Measurements from ENCODE around the gene PPFIA2. TPM values are rescaled to one million over a fixed set of nuclear protein-coding genes. Genes with fewer than 3 reads are reported as not detected.

The PPFIA2 gene
- polyA plus RNA-seq, 12 donors: 1.3 to 3.0 (median 2.2) TPM; not detected in 2

GRCh38 chr12:81274637-81275529, 484.3 kb downstream of the PPFIA2 start:
- no peak for DNase-seq

- DNase-seq: no peak
Measured at GRCh38 chr12:81270385-81270784, 488.8 kb downstream of the PPFIA2 start.

GRCh38 chr12:81263072-81263471, 496.1 kb downstream of the PPFIA2 start:
- DNase-seq: no peak

- DNase-seq: no peak
Measured at GRCh38 chr12:81261508-81262207, 497.5 kb downstream of the PPFIA2 start.

GRCh38 chr12:81259360-81259759, 499.8 kb downstream of the PPFIA2 start:
- DNase-seq: no peak

- DNase-seq: peak; percentile 51
Measured at GRCh38 chr12:81257947-81258551, 501.1 kb downstream of the PPFIA2 start.

- DNase-seq: no peak
Measured at GRCh38 chr12:81255947-81256346, 503.2 kb downstream of the PPFIA2 start.

- no peak for DNase-seq
Measured at GRCh38 chr12:81255456-81255855, 503.7 kb downstream of the PPFIA2 start.

- DNase-seq: no peak
Measured at GRCh38 chr12:81253360-81253759, 505.8 kb downstream of the PPFIA2 start.

- no peak for DNase-seq
Measured at GRCh38 chr12:81252228-81252627, 506.9 kb downstream of the PPFIA2 start.

- DNase-seq: no peak
Measured at GRCh38 chr12:81249976-81250375, 509.2 kb downstream of the PPFIA2 start.

GRCh38 chr12:81245907-81246570, 513.1 kb downstream of the PPFIA2 start:
- no peak for DNase-seq

GRCh38 chr12:81245458-81245857, 513.7 kb downstream of the PPFIA2 start:
- DNase-seq: no peak

- no peak for DNase-seq
Measured at GRCh38 chr12:81231574-81232368, 527.4 kb downstream of the PPFIA2 start.

GRCh38 chr12:81229759-81230158, 529.4 kb downstream of the PPFIA2 start:
- DNase-seq: no peak

GRCh38 chr12:81224626-81225025, 534.5 kb downstream of the PPFIA2 start:
- no peak for DNase-seq

- DNase-seq: no peak
Measured at GRCh38 chr12:81222846-81223592, 536.1 kb downstream of the PPFIA2 start.

- no peak for DNase-seq
Measured at GRCh38 chr12:81221681-81222080, 537.5 kb downstream of the PPFIA2 start.

- DNase-seq: no peak
Measured at GRCh38 chr12:81216739-81217138, 542.4 kb downstream of the PPFIA2 start.

GRCh38 chr12:81212996-81213696, 546.0 kb downstream of the PPFIA2 start:
- DNase-seq: no peak

Measured in muscle of arm (tissue), 12 donors.